ENCODE results near the gene AIG1.

Gene AIG1

GRCh38 chr6:143192766-143193165 lies 132.1 kb downstream of the AIG1 start:
- DNase-seq (ENCODE audit: low spot score): no peak
- no peak overlapping the region for H3K27ac ChIP-seq
- no peak overlapping the region for H3K4me3 ChIP-seq
- no peak for TF ChIP-seq CTCF (IDR thresholded peaks at IDR 0.05)

GRCh38 chr6:143193571-143194094 lies 132.9 kb downstream of the AIG1 start:
- DNase-seq (ENCODE audit: low spot score): no peak
- no peak overlapping the region for H3K27ac ChIP-seq
- no peak overlapping the region for H3K4me3 ChIP-seq
- TF ChIP-seq CTCF (IDR thresholded peaks at IDR 0.05): no peak

GRCh38 chr6:143194095-143194589 lies 133.5 kb downstream of the AIG1 start:
- no peak overlapping the region for H3K4me3 ChIP-seq
- H3K27ac ChIP-seq: no peak overlapping the region
- no peak for DNase-seq (ENCODE audit: low spot score)
- no peak for TF ChIP-seq CTCF (IDR thresholded peaks at IDR 0.05)

- H3K27ac ChIP-seq: no peak overlapping the region
- H3K4me3 ChIP-seq: no peak overlapping the region
- no peak for TF ChIP-seq CTCF (IDR thresholded peaks at IDR 0.05)
- no peak for DNase-seq (ENCODE audit: low spot score)
These were observed 134.7 kb downstream of the AIG1 start for GRCh38 chr6:143195349-143195845.

- Histone ChIP-seq H3K4me3 (no peak overlapping the region), H3K27ac (no peak overlapping the region)
- no peak for DNase-seq (ENCODE audit: low spot score)
- TF ChIP-seq CTCF (IDR thresholded peaks at IDR 0.05): no peak
These were observed 136.0 kb downstream of the AIG1 start for GRCh38 chr6:143196525-143197225.

GRCh38 chr6:143197377-143197776 lies 136.7 kb downstream of the AIG1 start:
- no peak overlapping the region for H3K27ac ChIP-seq
- DNase-seq (ENCODE audit: low spot score): no peak
- no peak overlapping the region for H3K4me3 ChIP-seq
- TF ChIP-seq CTCF (IDR thresholded peaks at IDR 0.05): no peak

GRCh38 chr6:143198312-143198711 lies 137.6 kb downstream of the AIG1 start:
- Histone ChIP-seq H3K27ac (no peak overlapping the region), H3K4me3 (no peak overlapping the region)
- no peak for DNase-seq (ENCODE audit: low spot score)
- TF ChIP-seq CTCF (IDR thresholded peaks at IDR 0.05): no peak

Data from coronary artery (tissue), 2 donors.